NCI-H1092 treated with DMSO at 0.1 percent for 48 hours (cell line): Measurements from ENCODE around the gene ZNF783.
"Not testable (repeated sequence)": the region's sequence is repeated elsewhere in the genome, so short reads cannot be mapped to it uniquely, and the experiment has no call there.

Experiments
- DNase-seq: peaks from one replicate; lab custom pipeline; 2025; lab: John Stamatoyannopoulos, UW

Gene ZNF783

DNA sequence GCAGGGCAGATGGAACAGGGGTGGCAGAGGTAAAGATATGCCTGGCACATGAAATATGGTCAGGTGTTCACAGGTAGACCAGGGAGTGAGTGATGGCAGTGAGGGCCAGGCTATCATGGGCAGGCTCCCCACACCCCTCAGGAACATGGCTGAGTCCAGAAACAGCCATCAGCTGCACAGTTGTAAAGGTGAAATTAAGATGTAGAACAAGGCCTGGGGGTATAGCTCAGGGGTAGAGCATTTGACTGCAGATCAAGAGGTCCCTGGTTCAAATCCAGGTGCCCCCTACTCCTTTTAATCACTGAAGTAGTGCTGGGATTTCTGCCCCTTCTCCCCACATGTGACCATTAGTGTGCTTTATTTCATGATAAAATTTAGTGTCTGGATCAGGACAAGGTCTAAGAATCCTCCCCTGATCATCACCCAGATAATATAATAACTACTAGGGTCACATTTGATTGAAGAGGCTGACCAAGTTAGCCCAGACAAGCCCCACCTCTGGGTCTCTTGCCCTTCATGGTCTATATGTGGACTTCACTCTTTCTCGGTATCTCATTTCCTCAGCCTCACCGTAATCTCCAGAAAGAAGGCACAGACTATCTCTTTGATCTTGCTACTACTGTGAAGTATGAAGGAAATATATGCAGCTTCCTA, 69.0 kb downstream of the ZNF783 start:
- DNase-seq = no peak

DNA sequence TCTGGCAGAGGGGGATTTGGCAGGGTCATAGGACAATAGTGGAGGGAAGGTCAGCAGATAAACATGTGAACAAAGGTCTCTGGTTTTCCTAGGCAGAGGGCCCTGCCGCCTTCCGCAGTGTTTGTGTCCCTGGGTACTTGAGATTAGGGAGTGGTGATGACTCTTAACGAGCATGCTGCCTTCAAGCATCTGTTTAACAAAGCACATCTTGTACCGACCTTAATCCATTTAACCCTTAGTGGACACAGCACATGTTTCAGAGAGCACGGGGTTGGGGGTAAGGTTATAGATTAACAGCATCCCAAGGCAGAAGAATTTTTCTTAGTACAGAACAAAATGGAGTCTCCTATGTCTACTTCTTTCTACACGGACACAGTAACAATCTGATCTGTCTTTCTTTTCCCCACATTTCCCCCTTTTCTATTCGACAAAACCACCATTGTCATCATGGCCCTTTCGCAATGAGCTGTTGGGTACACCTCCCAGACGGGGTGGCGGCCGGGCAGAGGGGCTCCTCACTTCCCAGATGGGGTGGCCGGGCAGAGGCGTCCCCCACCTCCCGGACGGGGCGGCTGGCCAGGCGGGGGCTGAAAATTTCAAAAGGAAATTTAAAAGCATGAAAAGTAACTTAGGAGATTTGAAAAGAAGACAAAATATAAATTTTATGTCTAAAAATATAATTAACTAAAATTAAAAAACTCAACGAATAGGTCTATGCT, 70.8 kb downstream of the ZNF783 start:
- DNase-seq = not testable (repeated sequence)

DNA sequence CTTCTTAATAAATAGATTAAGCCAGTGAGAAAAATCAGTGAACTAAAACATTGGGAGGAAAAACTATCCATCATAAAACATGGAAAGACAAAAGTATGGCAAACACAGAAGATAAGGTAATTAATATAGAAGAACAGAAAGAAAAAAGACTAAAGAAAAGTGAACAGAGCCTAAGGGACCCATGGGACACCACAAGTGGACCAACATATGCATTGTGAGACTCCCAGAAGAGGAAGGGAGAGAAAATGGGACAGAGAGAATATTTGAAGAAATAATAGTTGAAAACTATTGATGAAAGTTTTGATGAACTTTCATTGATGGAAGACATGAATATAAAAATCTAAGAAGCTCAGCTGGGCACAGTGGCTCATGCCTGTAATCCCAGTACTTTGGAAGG, 71.3 kb downstream of the ZNF783 start:
- no peak for DNase-seq

DNA sequence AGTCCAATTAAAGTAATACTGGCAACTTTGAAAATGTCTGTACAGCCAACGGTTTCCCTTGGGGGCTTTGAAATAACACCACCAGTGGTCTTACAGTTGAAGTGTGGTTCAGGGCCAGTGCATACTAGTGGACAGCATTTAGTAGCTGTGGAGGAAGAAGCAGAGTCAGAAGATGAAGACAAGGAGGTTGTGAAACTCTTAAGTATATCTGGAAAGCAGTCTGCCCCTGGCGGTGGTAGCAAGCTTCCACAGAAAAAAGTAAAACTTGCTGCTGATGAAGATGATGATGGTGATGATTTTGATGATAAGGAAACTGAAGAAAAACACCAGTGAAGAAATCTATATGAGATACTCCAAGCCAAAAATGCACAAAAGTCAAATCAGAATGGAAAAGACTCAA, 72.2 kb downstream of the ZNF783 start:
- DNase-seq = no peak
